Measurements from ENCODE around the gene MTUS2.

MTUS2 gene

GRCh38 chr13:28820099-28821051 lies at the start of gene MTUS2:
Gene MTUS2 (plus strand): TSS chr13:28820339.
- DNase-seq, result peak; percentile 83

- DNase-seq, result no peak
Observed at GRCh38 chr13:28778308-28779215, 41.6 kb upstream of the MTUS2 start.

GRCh38 chr13:28792992-28793391 lies 27.1 kb upstream of the MTUS2 start:
- DNase-seq, result no peak

- peak; percentile 71 for DNase-seq
Observed at GRCh38 chr13:28794396-28794795, 25.7 kb upstream of the MTUS2 start.

- DNase-seq, result no peak
Observed at GRCh38 chr13:28796938-28797257, 23.2 kb upstream of the MTUS2 start.

GRCh38 chr13:28805193-28805819 lies 14.8 kb upstream of the MTUS2 start:
- peak; percentile 34 for DNase-seq

- no peak for DNase-seq
Observed at GRCh38 chr13:28817204-28817603, 2.9 kb upstream of the MTUS2 start.

- peak; percentile 71 for DNase-seq
Observed at GRCh38 chr13:28819046-28819730, 951 bp upstream of the MTUS2 start.

- DNase-seq, result peak; percentile 63
Observed at GRCh38 chr13:28819735-28820098, 422 bp upstream of the MTUS2 start.

GRCh38 chr13:28822151-28822550 lies 2.0 kb downstream of the MTUS2 start:
- no peak for DNase-seq

GRCh38 chr13:28822801-28823200 lies 2.7 kb downstream of the MTUS2 start:
- DNase-seq, result no peak

GRCh38 chr13:28825379-28825778 lies 5.2 kb downstream of the MTUS2 start:
- no peak for DNase-seq

GRCh38 chr13:28826368-28826767 lies 6.2 kb downstream of the MTUS2 start:
- DNase-seq, result no peak

GRCh38 chr13:28830580-28830979 lies 10.4 kb downstream of the MTUS2 start:
- no peak for DNase-seq

GRCh38 chr13:28831117-28831516 lies 11.0 kb downstream of the MTUS2 start:
- no peak for DNase-seq

GRCh38 chr13:28837111-28837510 lies 17.0 kb downstream of the MTUS2 start:
- DNase-seq, result peak; percentile 26

- no peak for DNase-seq
Observed at GRCh38 chr13:28843639-28844038, 23.5 kb downstream of the MTUS2 start.

GRCh38 chr13:28849441-28849840 lies 29.3 kb downstream of the MTUS2 start:
- peak; percentile 60 for DNase-seq

- DNase-seq, result no peak
Observed at GRCh38 chr13:28850226-28850625, 30.1 kb downstream of the MTUS2 start.

- no peak for DNase-seq
Observed at GRCh38 chr13:28851422-28851821, 31.3 kb downstream of the MTUS2 start.

- DNase-seq, result no peak
Observed at GRCh38 chr13:28854657-28855056, 34.5 kb downstream of the MTUS2 start.

- DNase-seq, result no peak
Observed at GRCh38 chr13:28856287-28856686, 36.1 kb downstream of the MTUS2 start.

GRCh38 chr13:28859069-28859468 lies 38.9 kb downstream of the MTUS2 start:
- DNase-seq, result no peak

Measured in NCI-H526 treated with DMSO at 0.1 percent for 48 hours (cell line).